Activated CD8-positive, alpha-beta T cell treated with anti-CD3 and anti-CD28 coated beads for 36 hours (primary cell): ENCODE results near the gene PHLDB1. TPM values are rescaled to one million over a fixed set of nuclear protein-coding genes. Genes with fewer than 3 reads are reported as not detected.

Experiments used
- ATAC-seq: fragments of 200-7000 bp; cut with Tn5 transposase; one replicate; pipeline ENCODE4 v1.10.0; 2021; ENCODE audit warnings: mild to moderate bottlenecking, moderate library complexity
- CTCF ChIA-PET: fragments of 350-600 bp; sonication (Branson Sonifier 250); formaldehyde crosslinking; loops from one replicate; lab custom pipeline; 2021; ENCODE audit warnings: antibody characterized with exemption; lab: Charles Lee
- POLR2A ChIA-PET: fragments of 350-600 bp; sonication (Branson Sonifier 250); formaldehyde crosslinking; loops from one replicate; lab custom pipeline; 2021; ENCODE audit warnings: antibody characterized with exemption; lab: Charles Lee
- DNase-seq: peaks from one replicate; pipeline ENCODE4 v3.0.0-alpha.2; 2020
- H3K27ac Mint-ChIP-seq: one replicate; pipeline ENCODE4 v1.8.0; 2021; ENCODE audit warnings: mild to moderate bottlenecking, mixed read lengths
- H3K27me3 Mint-ChIP-seq: one replicate; pipeline ENCODE4 v1.8.0; 2021; ENCODE audit warnings: mixed read lengths
- H3K36me3 Mint-ChIP-seq: one replicate; pipeline ENCODE4 v1.8.0; 2021; ENCODE audit warnings: low read depth, mixed read lengths
- H3K4me1 Mint-ChIP-seq: one replicate; pipeline ENCODE4 v1.8.0; 2021; ENCODE audit warnings: low read depth, mixed read lengths
- H3K4me3 Mint-ChIP-seq: one replicate; pipeline ENCODE4 v1.8.0; 2021; ENCODE audit warnings: mild to moderate bottlenecking, moderate library complexity, mixed read lengths
- H3K9me3 Mint-ChIP-seq: one replicate; pipeline ENCODE4 v1.8.0; 2021; ENCODE audit warnings: mixed read lengths
- CTCF ChIP-seq: fragments of 200-600 bp; IDR thresholded peaks from one replicate; pipeline ENCODE4 v1.8.0; 2022; ENCODE audit warnings: antibody characterized with exemption, mild to moderate bottlenecking
- intact Hi-C: fragments of 100-400 bp; cut with micrococcal nuclease; formaldehyde crosslinking; loops from one replicate; pipeline ENCODE4 v1.10.0; 2022
- total RNA-seq, 2 experiments: library from RNA; stranded (reverse); gene quantifications; one replicate each; pipeline ENCODE4 v1.2.3, GENCODE V29; 2021

PHLDB1 gene
- total RNA-seq, 2 experiments from 2014 or later, result 3.0 to 5.1 TPM

GRCh38 chr11:118636569-118637290 is 29.3 kb downstream of the PHLDB1 start:
- no peak overlapping the region for H3K4me3 Mint-ChIP-seq
- ATAC-seq (no peak), DNase-seq (no peak)
- no peaks in the 10 kb centered on the region for H3K9me3 Mint-ChIP-seq
- TF ChIP-seq CTCF, result no peak
- H3K4me1 Mint-ChIP-seq, result no peaks in the 10 kb centered on the region
- ChIA-PET CTCF (interaction anchor here (1.2 to 3.2 kb wide), 6 partner anchors 9 to 1211 kb away, joined by 3 to 14 read pairs (median 4); no protein-coding TSS in a partner anchor), POLR2A (interaction anchor here (0.6 to 1.3 kb wide), 4 partner anchors 15 to 320 kb away, joined by 3 read pairs; no protein-coding TSS in a partner anchor)
- no peaks in the 10 kb centered on the region for H3K36me3 Mint-ChIP-seq
- no peaks in the 10 kb centered on the region for H3K27me3 Mint-ChIP-seq
- intact Hi-C loops, result no loop called here
- no peak overlapping the region for H3K27ac Mint-ChIP-seq

- ChIA-PET CTCF (interaction anchor here (0.9 to 1.2 kb wide), 2 partner anchors 13 to 44 kb away, joined by 3 to 4 read pairs; no protein-coding TSS in a partner anchor), POLR2A (interaction anchor here (0.5 kb wide), 1 partner anchor 20 kb away, joined by 3 read pairs; no protein-coding TSS in a partner anchor)
- H3K4me1 Mint-ChIP-seq, result no peaks in the 10 kb centered on the region
- DNase-seq (no peak), ATAC-seq (no peak)
- no peak for TF ChIP-seq CTCF
- intact Hi-C loops, result no loop called here
- no peaks in the 10 kb centered on the region for H3K27me3 Mint-ChIP-seq
- no peak overlapping the region for H3K27ac Mint-ChIP-seq
- H3K36me3 Mint-ChIP-seq, result no peaks in the 10 kb centered on the region
- H3K4me3 Mint-ChIP-seq, result no peak overlapping the region
- no peaks in the 10 kb centered on the region for H3K9me3 Mint-ChIP-seq
Observed at GRCh38 chr11:118638726-118639125, 31.3 kb downstream of the PHLDB1 start.

GRCh38 chr11:118639899-118640298 is 32.5 kb downstream of the PHLDB1 start:
- H3K36me3 Mint-ChIP-seq, result no peaks in the 10 kb centered on the region
- H3K27ac Mint-ChIP-seq, result no peak overlapping the region
- no peaks in the 10 kb centered on the region for H3K9me3 Mint-ChIP-seq
- H3K4me1 Mint-ChIP-seq, result no peaks in the 10 kb centered on the region
- H3K27me3 Mint-ChIP-seq, result no peaks in the 10 kb centered on the region
- ChIA-PET CTCF (interaction anchor here (1.0 to 1.2 kb wide), 3 partner anchors 14 to 45 kb away, joined by 3 to 4 read pairs (median 4); no protein-coding TSS in a partner anchor), POLR2A (interaction anchor here (1.1 kb wide), 1 partner anchor 97 kb away, joined by 3 read pairs; no protein-coding TSS in a partner anchor)
- no peak for ATAC-seq
- DNase-seq, result no peak
- no peak for TF ChIP-seq CTCF
- H3K4me3 Mint-ChIP-seq, result no peak overlapping the region
- intact Hi-C loops, result no loop called here

GRCh38 chr11:118640332-118641154 is 33.1 kb downstream of the PHLDB1 start:
- intact Hi-C loops, result no loop called here
- Mint-ChIP-seq H3K9me3 (no peaks in the 10 kb centered on the region), H3K4me3 (no peak overlapping the region), H3K27ac (no peak overlapping the region), H3K4me1 (no peaks in the 10 kb centered on the region), H3K27me3 (no peaks in the 10 kb centered on the region), H3K36me3 (no peaks in the 10 kb centered on the region)
- DNase-seq (no peak), ATAC-seq (no peak)
- CTCF ChIA-PET, result interaction anchor here (1.0 to 1.1 kb wide), 2 partner anchors 13 to 17 kb away, joined by 3 to 4 read pairs; no protein-coding TSS in a partner anchor
- TF ChIP-seq CTCF, result no peak
- POLR2A ChIA-PET, result interaction anchor here (1.1 kb wide), 1 partner anchor 98 kb away, joined by 3 read pairs; no protein-coding TSS in a partner anchor
